BLaER1 treated with 17β-estradiol and CSF1 and Interleukin-3, amounts not matched to agents 10 nM and 100 nM (cell line): ENCODE data around the gene PIP4P1.
"Not testable (repeated sequence)": the region's sequence is repeated elsewhere in the genome, so short reads cannot be mapped to it uniquely, and the experiment has no call there.

Experiments used
- H3K27ac ChIP-seq, 11 experiments: shearing (Covaris generic); formaldehyde crosslinking; 2 replicates each; pipeline ENCODE4 v1.8.1; 2022
- H3K27me3 ChIP-seq, 11 experiments: shearing (Covaris generic); formaldehyde crosslinking; 2 replicates each; pipeline ENCODE4 v1.8.1; 2022
- H3K36me3 ChIP-seq, 11 experiments: shearing (Covaris generic); formaldehyde crosslinking; 2 replicates each; pipeline ENCODE4 v1.8.1; 2022
- H3K4me1 ChIP-seq, 10 experiments: shearing (Covaris generic); formaldehyde crosslinking; 2 replicates each; pipeline ENCODE4 v1.8.1; 2022
- H3K4me2 ChIP-seq, 11 experiments: shearing (Covaris generic); formaldehyde crosslinking; 2 replicates each; pipeline ENCODE4 v1.8.1; 2022
- H3K4me3 ChIP-seq, 10 experiments: shearing (Covaris generic); formaldehyde crosslinking; 2 replicates each; pipeline ENCODE4 v1.8.1; 2022
- H3K9ac ChIP-seq, 11 experiments: shearing (Covaris generic); formaldehyde crosslinking; 2 replicates each; pipeline ENCODE4 v1.8.1; 2022
- H3K9me3 ChIP-seq, 11 experiments: shearing (Covaris generic); formaldehyde crosslinking; replicated peaks in 1 of 11; 2 replicates each; pipeline ENCODE4 v1.8.1; 2022
- H4K20me1 ChIP-seq, 11 experiments: shearing (Covaris generic); formaldehyde crosslinking; 2 replicates each; pipeline ENCODE4 v1.8.1; 2022
- Cebpa-rat ChIP-seq, 11 experiments: shearing (Covaris generic); IDR thresholded peaks; 2 replicates each; pipeline ENCODE4 v1.8.1; 2022

Gene PIP4P1

DNA sequence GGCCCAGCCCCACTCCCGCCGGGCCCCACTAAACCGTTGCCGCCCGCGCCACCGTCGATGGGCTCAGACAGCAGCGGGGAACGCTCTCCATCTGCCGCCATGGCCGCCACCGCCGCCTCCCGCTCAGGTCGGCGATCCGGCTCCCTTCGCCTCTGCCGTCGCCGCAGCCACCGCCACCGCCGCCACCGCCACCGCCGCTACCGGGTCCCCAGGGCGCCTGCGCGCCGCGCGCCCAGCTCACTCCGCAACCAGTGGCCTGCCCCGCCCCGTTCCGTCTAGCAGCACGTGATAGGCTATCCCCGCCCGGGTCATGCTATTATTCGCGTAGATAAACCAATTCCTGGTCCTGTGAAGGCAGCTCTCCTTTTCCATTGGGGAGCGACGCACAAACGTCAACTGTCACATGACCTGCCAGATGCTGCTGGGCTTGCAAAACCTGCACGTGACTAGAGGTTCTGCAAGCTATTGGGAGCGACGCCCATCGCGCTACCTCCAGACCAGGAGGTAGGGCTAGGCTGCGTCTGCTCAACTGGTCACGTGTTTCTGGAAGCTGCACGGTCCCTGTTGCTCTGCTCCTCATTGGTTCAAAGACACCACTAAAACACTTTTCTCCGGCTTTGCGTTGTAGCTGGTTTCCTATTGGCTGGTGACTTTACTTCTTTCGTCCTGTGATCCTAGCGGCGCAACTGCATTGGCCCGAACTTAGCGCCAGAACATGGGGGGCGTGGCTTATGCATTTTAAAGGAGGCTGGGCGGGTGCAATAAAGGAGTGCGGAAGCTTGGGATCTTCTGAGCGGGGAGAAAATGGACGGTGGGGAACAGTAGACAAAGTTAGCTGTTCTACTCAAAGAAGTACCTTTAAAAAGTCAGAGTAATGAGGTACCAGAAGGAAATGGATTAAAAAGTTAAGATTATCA is at the start of gene PIP4P1:
Gene PIP4P1 (minus strand): TSS at position 210 of the 917 bp plus-strand sequence. CDS start 109 bp downstream, at position 101.
- TF ChIP-seq Cebpa-rat (IDR thresholded peaks at IDR 0.05) = peak in 1 of 11 experiments; percentile 15; a peak in 1 of 22 replicates

DNA sequence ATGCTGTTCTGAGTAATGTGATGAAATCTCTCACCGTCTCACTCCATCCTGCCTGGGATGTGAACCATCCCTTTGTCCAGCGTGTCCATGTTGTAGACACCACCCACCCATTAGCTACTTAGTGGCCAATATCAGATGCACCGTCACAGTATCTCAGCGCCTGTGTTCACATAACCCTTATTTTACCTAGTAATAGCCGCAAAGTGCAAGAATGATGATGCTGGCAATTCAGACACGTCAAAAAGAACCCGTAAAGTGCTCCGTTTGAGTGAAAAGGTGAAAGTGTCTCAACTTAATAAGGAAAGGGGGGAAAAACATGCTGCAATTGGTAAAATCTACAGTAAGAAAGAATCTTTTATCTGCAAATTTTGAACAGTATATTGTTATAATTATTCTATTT is 47.1 kb upstream of the PIP4P1 start:
- H3K27me3 ChIP-seq = no peaks in the 10 kb centered on the region
- peaks cover 0 to 9% (median 3%) of the 10 kb centered on the region in 11 experiments; a peak in 9 of 22 replicates for H3K9me3 ChIP-seq
- H3K27ac ChIP-seq = no peak overlapping the region
- no peaks in the 10 kb centered on the region for H4K20me1 ChIP-seq
- no peak overlapping the region for H3K4me3 ChIP-seq
- H3K9ac ChIP-seq = no peak overlapping the region
- H3K4me1 ChIP-seq = peaks cover 20 to 27% (median 23%) of the 10 kb centered on the region in 10 experiments
- no peak overlapping the region for H3K4me2 ChIP-seq
- no peak for TF ChIP-seq Cebpa-rat (IDR thresholded peaks at IDR 0.05)
- H3K36me3 ChIP-seq = no peaks in the 10 kb centered on the region

More for the DNA sequence above, at the start of gene PIP4P1:
- Histone ChIP-seq H3K9ac (peak within 1 kb of the TSS; percentile 89 to 98 (median 92)), H3K4me2 (peak within 1 kb of the TSS; percentile 91 to 98 (median 94)), H3K27ac (peak within 1 kb of the TSS; percentile 89 to 96 (median 92)), H3K36me3 (peaks cover 37 to 40% (median 38%) of the 10 kb centered on the region in 11 experiments), H3K9me3 (peaks cover 0 to 7% (median 0%) of the 10 kb centered on the region in 11 experiments; a peak in 3 of 22 replicates), H3K4me3 (peak within 1 kb of the TSS; percentile 86 to 99 (median 92)), H3K27me3 (no peaks in the 10 kb centered on the region), H3K4me1 (peaks cover 50 to 58% (median 54%) of the 10 kb centered on the region in 10 experiments), H4K20me1 (peaks cover 0 to 45% (median 24%) of the 10 kb centered on the region in 11 experiments; a peak in 15 of 22 replicates)

DNA sequence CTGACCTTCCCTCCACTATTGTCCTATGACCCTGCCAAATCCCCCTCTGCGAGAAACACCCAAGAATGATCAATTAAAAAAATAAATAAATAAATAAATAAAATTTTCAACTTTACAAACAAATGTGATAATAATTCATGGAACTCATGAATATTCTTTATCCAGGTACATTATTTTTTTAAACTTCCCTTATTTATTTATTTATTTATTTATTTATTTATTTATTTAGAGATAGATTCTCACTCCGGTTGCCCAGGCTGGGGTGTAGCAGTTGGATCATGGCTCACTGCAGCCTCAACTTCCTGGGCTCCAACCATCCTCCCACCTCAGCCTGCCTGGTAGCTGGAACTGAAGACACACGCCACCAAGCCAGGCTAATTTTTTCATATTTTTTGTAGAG is 46.3 kb upstream of the PIP4P1 start:
- H3K4me1 ChIP-seq = peaks cover 18 to 28% (median 21%) of the 10 kb centered on the region in 10 experiments
- not testable (repeated sequence) for H3K4me3 ChIP-seq, H3K36me3 ChIP-seq, H4K20me1 ChIP-seq, H3K9ac ChIP-seq, H3K27me3 ChIP-seq, H3K27ac ChIP-seq, H3K4me2 ChIP-seq, H3K9me3 ChIP-seq

DNA sequence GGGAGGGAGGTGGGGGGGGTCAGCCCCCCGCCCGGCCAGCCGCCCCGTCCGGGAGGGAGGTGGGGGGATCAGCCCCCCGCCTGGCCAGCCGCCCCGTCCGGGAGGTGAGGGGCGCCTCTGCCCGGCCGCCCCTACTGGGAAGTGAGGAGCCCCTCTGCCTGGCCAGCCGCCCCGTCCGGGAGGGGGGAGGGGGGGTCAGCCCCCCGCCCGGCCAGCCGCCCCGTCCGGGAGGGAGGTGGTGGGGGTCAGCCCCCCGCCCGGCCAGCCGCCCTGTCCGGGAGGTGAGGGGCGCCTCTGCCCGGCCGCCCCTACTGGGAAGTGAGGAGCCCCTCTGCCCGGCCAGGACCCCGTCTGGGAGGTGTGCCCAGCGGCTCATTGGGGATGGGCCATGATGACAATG is 45.5 kb upstream of the PIP4P1 start:
- H3K4me2 ChIP-seq, H3K27ac ChIP-seq, H3K27me3 ChIP-seq, H3K9ac ChIP-seq, H3K4me3 ChIP-seq, H3K36me3 ChIP-seq, H4K20me1 ChIP-seq: not testable (repeated sequence)
- Histone ChIP-seq H3K4me1 (peaks cover 10 to 20% (median 13%) of the 10 kb centered on the region in 10 experiments), H3K9me3 (peaks cover 0 to 11% (median 3%) of the 10 kb centered on the region in 11 experiments; a peak in 9 of 22 replicates)

DNA sequence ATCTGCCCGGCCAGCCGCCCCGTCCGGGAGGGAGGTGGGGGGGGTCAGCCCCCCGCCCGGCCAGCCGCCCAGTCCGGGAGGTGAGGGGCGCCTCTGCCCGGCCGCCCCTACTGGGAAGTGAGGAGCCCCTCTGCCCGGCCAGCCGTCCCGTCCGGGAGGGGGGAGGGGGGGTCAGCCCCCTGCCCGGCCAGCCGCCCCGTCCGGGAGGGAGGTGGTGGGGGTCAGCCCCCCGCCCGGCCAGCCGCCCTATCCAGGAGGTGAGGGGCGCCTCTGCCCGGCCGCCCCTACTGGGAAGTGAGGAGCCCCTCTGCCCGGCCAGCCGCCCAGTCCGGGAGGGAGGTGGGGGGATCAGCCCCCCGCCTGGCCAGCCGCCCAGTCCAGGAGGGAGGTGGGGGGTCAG is 45.0 kb upstream of the PIP4P1 start:
- Histone ChIP-seq H3K9me3 (peaks cover 0 to 14% (median 5%) of the 10 kb centered on the region in 11 experiments; a peak in 12 of 22 replicates), H3K4me1 (peaks cover 6 to 16% (median 10%) of the 10 kb centered on the region in 10 experiments; a peak in 18 of 20 replicates)
- H3K9ac ChIP-seq, H3K4me2 ChIP-seq, H3K27ac ChIP-seq, H3K36me3 ChIP-seq, H3K4me3 ChIP-seq, H3K27me3 ChIP-seq, H4K20me1 ChIP-seq: not testable (repeated sequence)

DNA sequence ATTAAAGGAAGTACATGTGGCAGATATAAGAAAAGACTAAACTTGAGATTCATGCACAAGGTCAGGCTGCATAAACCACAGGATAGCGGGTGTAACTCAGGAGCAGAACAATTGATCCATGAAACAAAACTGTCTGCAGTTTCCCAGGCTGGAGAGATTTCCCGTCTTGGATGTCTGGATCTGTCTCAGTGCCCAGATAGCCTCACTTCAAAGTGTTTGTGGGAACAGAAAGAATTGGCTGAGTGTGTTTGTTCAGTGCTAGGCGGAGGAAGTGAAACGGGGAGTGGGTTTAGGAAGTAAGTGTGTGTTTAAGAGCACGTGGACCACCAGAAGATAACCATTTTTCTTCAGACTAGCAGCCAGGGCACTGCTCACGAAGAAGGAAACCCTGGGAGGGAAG is 42.7 kb upstream of the PIP4P1 start:
- Histone ChIP-seq H3K27me3 (no peaks in the 10 kb centered on the region), H3K9ac (no peak overlapping the region), H3K4me3 (no peak overlapping the region), H4K20me1 (no peaks in the 10 kb centered on the region), H3K36me3 (no peaks in the 10 kb centered on the region), H3K9me3 (peaks cover 0 to 24% (median 14%) of the 10 kb centered on the region in 11 experiments; a peak in 15 of 22 replicates), H3K27ac (peak overlapping the region in 7 of 11 experiments; percentile 1 to 59 (median 16); a peak in 9 of 22 replicates), H3K4me2 (peak overlapping the region; percentile 12 to 81 (median 39); a peak in 20 of 22 replicates), H3K4me1 (peaks cover 17 to 26% (median 21%) of the 10 kb centered on the region in 10 experiments)
- no peak for TF ChIP-seq Cebpa-rat (IDR thresholded peaks at IDR 0.05)

DNA sequence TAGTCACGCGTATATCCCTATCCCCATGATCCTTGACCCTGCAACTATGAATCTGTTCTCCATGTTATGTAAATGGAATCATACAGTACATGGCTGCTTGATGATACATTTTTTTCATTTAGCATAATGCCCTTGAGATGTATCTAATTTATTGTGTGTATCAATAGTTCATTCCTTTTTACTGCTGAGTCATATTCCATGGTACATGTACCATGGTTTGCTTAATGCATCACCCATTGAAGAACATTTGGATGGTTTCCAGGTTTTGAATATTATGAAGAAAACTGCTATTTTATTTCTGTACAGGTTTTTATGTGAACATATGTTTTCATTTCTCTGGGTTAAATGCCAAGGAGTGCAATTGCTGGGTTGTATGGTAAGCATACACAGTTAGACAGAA is 40.1 kb upstream of the PIP4P1 start:
- Histone ChIP-seq H3K4me3 (no peak overlapping the region), H3K4me1 (peaks cover 25 to 44% (median 34%) of the 10 kb centered on the region in 10 experiments), H3K27me3 (no peaks in the 10 kb centered on the region), H3K9me3 (peaks cover 0 to 23% (median 13%) of the 10 kb centered on the region in 11 experiments; a peak in 14 of 22 replicates), H3K9ac (no peak overlapping the region), H4K20me1 (no peaks in the 10 kb centered on the region), H3K4me2 (no peak overlapping the region), H3K36me3 (no peaks in the 10 kb centered on the region), H3K27ac (no peak overlapping the region)
- TF ChIP-seq Cebpa-rat (IDR thresholded peaks at IDR 0.05) = no peak

DNA sequence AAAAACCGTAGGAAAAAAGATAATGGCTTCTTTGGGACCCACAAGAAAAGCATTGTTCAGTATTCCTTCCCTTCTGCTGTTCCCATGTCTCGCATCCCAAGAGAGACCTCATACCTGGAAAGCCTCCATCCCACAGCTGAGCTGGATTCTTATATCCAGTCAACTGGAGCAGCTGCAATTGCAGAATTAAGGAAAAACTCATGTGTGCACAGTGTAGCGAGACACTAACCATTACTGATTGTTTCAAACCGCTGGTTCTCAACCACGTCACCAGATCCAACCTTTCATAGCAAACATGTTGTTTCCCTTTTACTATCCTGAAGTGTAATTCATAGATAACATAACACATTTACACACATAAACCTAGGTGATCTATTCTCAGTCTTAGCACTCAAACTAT is 38.6 kb upstream of the PIP4P1 start:
- H3K4me2 ChIP-seq = peak overlapping the region; percentile 30 to 75 (median 58); a peak in 16 of 22 replicates
- peaks cover 0 to 19% (median 13%) of the 10 kb centered on the region in 11 experiments; a peak in 14 of 22 replicates for H3K9me3 ChIP-seq

DNA sequence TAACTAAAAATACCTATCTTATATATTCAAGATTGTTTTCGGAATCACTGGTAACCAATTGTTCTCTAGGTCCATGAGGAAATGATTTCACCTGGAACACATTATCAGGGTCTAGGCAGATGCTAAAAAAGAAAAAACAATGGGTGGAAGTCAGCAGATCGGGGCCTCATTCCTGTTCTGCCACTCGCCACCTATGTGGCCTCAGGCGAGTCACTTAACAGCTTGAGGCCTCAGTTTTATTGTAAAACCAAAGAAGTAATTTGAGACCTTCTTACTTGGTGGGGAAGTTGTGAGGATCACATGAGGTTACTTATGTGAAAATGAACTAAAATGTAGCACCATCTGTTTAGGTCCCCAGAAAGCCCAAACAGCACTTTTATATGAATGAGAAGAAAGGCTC is 37.9 kb upstream of the PIP4P1 start:
- peak overlapping the region in 1 of 11 experiments; percentile 48; a peak in 2 of 22 replicates for H3K9ac ChIP-seq
- no peaks in the 10 kb centered on the region for H3K36me3 ChIP-seq
- no peak overlapping the region for H3K4me3 ChIP-seq
- H3K4me2 ChIP-seq = peak overlapping the region; percentile 30 to 75 (median 58); a peak in 20 of 22 replicates
- no peaks in the 10 kb centered on the region for H4K20me1 ChIP-seq
- H3K4me1 ChIP-seq = peaks cover 37 to 65% (median 50%) of the 10 kb centered on the region in 10 experiments
- TF ChIP-seq Cebpa-rat (IDR thresholded peaks at IDR 0.05) = no peak
- peaks cover 0 to 17% (median 9%) of the 10 kb centered on the region in 11 experiments; a peak in 12 of 22 replicates for H3K9me3 ChIP-seq
- H3K27ac ChIP-seq = peak overlapping the region in 8 of 11 experiments; percentile 41 to 77 (median 69); a peak in 15 of 22 replicates
- H3K27me3 ChIP-seq = no peaks in the 10 kb centered on the region

More for the DNA sequence above, 38.6 kb upstream of the PIP4P1 start:
- no peaks in the 10 kb centered on the region for H4K20me1 ChIP-seq
- H3K27ac ChIP-seq = peak overlapping the region in 6 of 11 experiments; percentile 49 to 77 (median 72); a peak in 6 of 22 replicates
- H3K36me3 ChIP-seq = no peaks in the 10 kb centered on the region
- H3K9ac ChIP-seq = no peak overlapping the region
- H3K4me1 ChIP-seq = peaks cover 33 to 59% (median 46%) of the 10 kb centered on the region in 10 experiments
- no peak overlapping the region for H3K4me3 ChIP-seq
- TF ChIP-seq Cebpa-rat (IDR thresholded peaks at IDR 0.05) = no peak
- no peaks in the 10 kb centered on the region for H3K27me3 ChIP-seq
